GM12878 (cell line): ENCODE data around the gene BAG1. TPM values are rescaled to one million over a fixed set of nuclear protein-coding genes. Genes with fewer than 3 reads are reported as not detected.
A peak's percentile ranks its signal among the peaks of the same experiment; 100 is the strongest.

ENCODE experiments used
- BCLAF1 ChIP-seq: fragments of 450-650 bp; IDR thresholded peaks from 2 replicates; pipeline ENCODE4 v1.6.1; 2017; ENCODE audit warnings: antibody characterized with exemption, mild to moderate bottlenecking, moderate library complexity
- BHLHE40 ChIP-seq, 2 experiments: fragments of 450-650 bp in 1 of 2; IDR thresholded peaks; 2 replicates each; pipeline ENCODE4 v1.6.1; 2011 to 2017; ENCODE audit warnings: low read depth in 2 of 2, borderline replicate concordance in 1 of 2, improper control_type of control experiment in 1 of 2, low read length in 1 of 2, mild to moderate bottlenecking in 1 of 2
- NR2C2 ChIP-seq: IDR thresholded peaks from 2 replicates; pipeline ENCODE4 v1.6.1; 2011; ENCODE audit warnings: borderline replicate concordance, low read depth; ENCODE audit not compliant: control insufficient read depth, insufficient read length
- POLR2AphosphoS5 ChIP-seq: IDR thresholded peaks from 2 replicates; pipeline ENCODE4 v1.6.1; 2011; ENCODE audit warnings: mild to moderate bottlenecking, low read length, inconsistent platforms
- POU2F2 ChIP-seq: IDR thresholded peaks from 3 replicates; pipeline ENCODE4 v1.6.1; 2011; ENCODE audit warnings: low read depth, mild to moderate bottlenecking, low read length, borderline replicate concordance
- SMAD5 ChIP-seq: IDR thresholded peaks from 2 replicates; pipeline ENCODE4 v1.6.1; 2016; ENCODE audit warnings: antibody characterized with exemption, low read depth
- polyA plus RNA-seq, 11 experiments: library from polyadenylated mRNA; depleted of rRNA in 4 of 11; unstranded in 6 of 11; stranded (reverse) in 5 of 11; fragments of >200 nt; fragmentation: Nextera tagmentation in 4 of 11; fragmentation: Illumina TruSeq in 1 of 11; extraction: Ambion mirVana in 4 of 11; extraction: Trizol in 1 of 11; gene quantifications; 1 replicate in 1 of 11; 2 replicates in 10 of 11; pipeline versions ENCODE4 v1.2.1 to v1.2.3, GENCODE V29; 2011 to 2016; ENCODE audit warnings: inconsistent platforms in 2 of 11, missing spikeins in 2 of 11, low read depth in 1 of 11
- total RNA-seq, 4 experiments: library from RNA; depleted of rRNA in 3 of 4; stranded (reverse); fragments of >200 nt in 3 of 4; fragmentation: Illumina TruSeq in 1 of 4; extraction: Trizol in 1 of 4; gene quantifications; 2 replicates each; pipeline versions ENCODE4 v1.2.1 to v1.2.3, GENCODE V29; 2013 to 2021
- TF ChIP-seq, protein P1 (sequence below): fragments of 450-650 bp; IDR thresholded peaks from 2 replicates; pipeline ENCODE4 v1.6.1; 2016; ENCODE audit warnings: mild to moderate bottlenecking

BAG1 gene
- total and polyA plus RNA-seq, 10 of the 15 experiments (the other 5 are each of a cell fraction or from before 2014, with no cell fraction given) = 11.6 to 135 (median 68.9) TPM

DNA sequence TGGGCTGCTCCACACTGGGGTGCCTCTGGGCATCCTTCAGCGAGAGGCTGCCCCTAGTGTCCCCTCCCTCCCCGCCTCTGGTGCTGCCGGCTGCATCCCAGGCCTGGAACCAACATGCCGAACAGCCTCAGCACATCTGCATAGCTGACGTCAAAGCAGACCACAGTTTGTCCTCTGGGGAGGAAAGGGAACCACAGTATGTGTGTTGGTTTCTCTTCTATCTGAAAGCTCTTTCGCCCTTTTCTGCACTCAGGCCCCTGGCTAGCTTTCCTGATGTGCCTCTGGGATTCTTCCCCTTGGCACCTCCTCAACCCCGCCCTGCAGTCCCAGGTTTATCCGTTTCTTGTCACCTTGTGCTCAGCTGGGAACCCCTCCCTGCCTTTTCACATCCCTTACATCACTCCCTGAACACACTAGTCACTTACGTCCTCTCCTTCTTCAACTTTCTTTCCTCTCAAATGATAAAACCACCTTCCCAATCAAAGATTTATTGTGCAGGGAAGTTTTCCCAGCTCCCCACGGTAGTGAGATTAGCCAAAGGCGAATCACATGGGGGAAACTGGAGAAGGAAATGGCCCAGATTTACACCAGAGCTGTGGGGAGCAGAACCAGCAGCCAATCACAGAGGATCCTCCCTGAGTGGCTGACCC, 61.8 kb downstream of the BAG1 start (continued):
- TF ChIP-seq BHLHE40 (IDR thresholded peaks at IDR 0.05; ENCODE audit: borderline replicate concordance in 1 of 2, low read depth in 2 of 2, low read length in 1 of 2) (peak; percentile 40 to 68; a peak in 2 of 4 replicates), SMAD5 (no peak), BCLAF1 (no peak), POU2F2 (peak; percentile 99), NR2C2 (no peak), POLR2AphosphoS5 (no peak)
- TF ChIP-seq, protein P1, sequence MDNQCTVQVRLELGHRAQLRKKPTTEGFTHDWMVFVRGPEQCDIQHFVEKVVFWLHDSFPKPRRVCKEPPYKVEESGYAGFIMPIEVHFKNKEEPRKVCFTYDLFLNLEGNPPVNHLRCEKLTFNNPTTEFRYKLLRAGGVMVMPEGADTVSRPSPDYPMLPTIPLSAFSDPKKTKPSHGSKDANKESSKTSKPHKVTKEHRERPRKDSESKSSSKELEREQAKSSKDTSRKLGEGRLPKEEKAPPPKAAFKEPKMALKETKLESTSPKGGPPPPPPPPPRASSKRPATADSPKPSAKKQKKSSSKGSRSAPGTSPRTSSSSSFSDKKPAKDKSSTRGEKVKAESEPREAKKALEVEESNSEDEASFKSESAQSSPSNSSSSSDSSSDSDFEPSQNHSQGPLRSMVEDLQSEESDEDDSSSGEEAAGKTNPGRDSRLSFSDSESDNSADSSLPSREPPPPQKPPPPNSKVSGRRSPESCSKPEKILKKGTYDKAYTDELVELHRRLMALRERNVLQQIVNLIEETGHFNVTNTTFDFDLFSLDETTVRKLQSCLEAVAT = peak; percentile 60

Other genes with a start within 250 kb of the BAG1 start
Only the 7 nearest of the 9 such genes appear.
- 22.8 and 26.6 TPM in 2 replicates for gene SMU1, start 188.0 kb downstream of the BAG1 start, total RNA-seq (2014; rRNA removed)
- gene SMU1, start 188.0 kb downstream of the BAG1 start, total RNA-seq (2014; rRNA removed; fragmentation: Illumina TruSeq; extraction: Trizol) = 33.4 and 34.6 TPM in 2 replicates
- gene SMU1, start 188.0 kb downstream of the BAG1 start, total RNA-seq (2021) = 19.7 and 20.4 TPM in 2 replicates
- gene SMU1, start 188.0 kb downstream of the BAG1 start, polyA plus RNA-seq (2011; rRNA removed) = 21.1 and 27.5 TPM in 2 replicates
- 22.2 and 26.0 TPM in 2 replicates for gene SMU1, start 188.0 kb downstream of the BAG1 start, polyA plus RNA-seq (2014; fragmentation: Illumina TruSeq; extraction: Trizol)
- 10 to 100 TPM; 18.5 to 20.7 TPM for gene SMU1, start 188.0 kb downstream of the BAG1 start, polyA plus RNA-seq (2014; fragmentation: Nextera tagmentation; extraction: Ambion mirVana)
- 16.5 and 20.0 TPM in 2 replicates for gene SMU1, start 188.0 kb downstream of the BAG1 start, polyA plus RNA-seq (2014; rRNA removed)
- 10 to 100 TPM; 20.2 to 22.0 TPM for gene SMU1, start 188.0 kb downstream of the BAG1 start, polyA plus RNA-seq (2016; fragmentation: Nextera tagmentation; extraction: Ambion mirVana)
- 23.4 and 24.2 TPM in 2 replicates for gene B4GALT1, start 97.4 kb downstream of the BAG1 start, total RNA-seq (2014; rRNA removed)
- 12.7 and 15.3 TPM in 2 replicates for gene B4GALT1, start 97.4 kb downstream of the BAG1 start, total RNA-seq (2014; rRNA removed; fragmentation: Illumina TruSeq; extraction: Trizol)
- gene B4GALT1, start 97.4 kb downstream of the BAG1 start, total RNA-seq (2021) = 77.5 and 79.0 TPM in 2 replicates
- gene B4GALT1, start 97.4 kb downstream of the BAG1 start, polyA plus RNA-seq (2011; rRNA removed) = 29.6 and 36.5 TPM in 2 replicates
- gene B4GALT1, start 97.4 kb downstream of the BAG1 start, polyA plus RNA-seq (2014; fragmentation: Illumina TruSeq; extraction: Trizol) = 66.7 and 68.8 TPM in 2 replicates
- 10 to 100 TPM; 22.4 to 23.3 TPM for gene B4GALT1, start 97.4 kb downstream of the BAG1 start, polyA plus RNA-seq (2014; fragmentation: Nextera tagmentation; extraction: Ambion mirVana)
- gene B4GALT1, start 97.4 kb downstream of the BAG1 start, polyA plus RNA-seq (2014; rRNA removed) = 42.6 and 45.5 TPM in 2 replicates
- 10 to 100 TPM; 50.2 to 50.8 TPM for gene B4GALT1, start 97.4 kb downstream of the BAG1 start, polyA plus RNA-seq (2016; fragmentation: Nextera tagmentation; extraction: Ambion mirVana)
- not detected in 2 replicates for gene SPINK4, start 24.5 kb downstream of the BAG1 start, total RNA-seq (2014; rRNA removed)
- not detected in 2 replicates for gene SPINK4, start 24.5 kb downstream of the BAG1 start, total RNA-seq (2014; rRNA removed; fragmentation: Illumina TruSeq; extraction: Trizol)
- gene SPINK4, start 24.5 kb downstream of the BAG1 start, total RNA-seq (2021) = not detected in 2 replicates
- not detected in 2 replicates for gene SPINK4, start 24.5 kb downstream of the BAG1 start, polyA plus RNA-seq (2011; rRNA removed)
- not detected in 2 replicates for gene SPINK4, start 24.5 kb downstream of the BAG1 start, polyA plus RNA-seq (2014; fragmentation: Illumina TruSeq; extraction: Trizol)
- gene SPINK4, start 24.5 kb downstream of the BAG1 start, polyA plus RNA-seq (2014; fragmentation: Nextera tagmentation; extraction: Ambion mirVana) = not detected
- not detected in 2 replicates for gene SPINK4, start 24.5 kb downstream of the BAG1 start, polyA plus RNA-seq (2014; rRNA removed)
- gene SPINK4, start 24.5 kb downstream of the BAG1 start, polyA plus RNA-seq (2016; fragmentation: Nextera tagmentation; extraction: Ambion mirVana) = not detected
- 40.3 and 55.7 TPM in 2 replicates for gene CHMP5, start 341 bp upstream of the BAG1 start, total RNA-seq (2014; rRNA removed)
- gene CHMP5, start 341 bp upstream of the BAG1 start, total RNA-seq (2014; rRNA removed; fragmentation: Illumina TruSeq; extraction: Trizol) = 68.7 and 75.7 TPM in 2 replicates
- gene CHMP5, start 341 bp upstream of the BAG1 start, total RNA-seq (2021) = 50.6 and 56.7 TPM in 2 replicates
- gene CHMP5, start 341 bp upstream of the BAG1 start, polyA plus RNA-seq (2011; rRNA removed) = 179 and 312 TPM in 2 replicates
- gene CHMP5, start 341 bp upstream of the BAG1 start, polyA plus RNA-seq (2014; fragmentation: Illumina TruSeq; extraction: Trizol) = 79.0 and 91.5 TPM in 2 replicates
- 100 to 1,000 TPM; 121 to 152 TPM for gene CHMP5, start 341 bp upstream of the BAG1 start, polyA plus RNA-seq (2014; fragmentation: Nextera tagmentation; extraction: Ambion mirVana)
- 41.8 and 65.1 TPM in 2 replicates for gene CHMP5, start 341 bp upstream of the BAG1 start, polyA plus RNA-seq (2014; rRNA removed)
- 10 to 100 TPM; 78.3 to 83.8 TPM for gene CHMP5, start 341 bp upstream of the BAG1 start, polyA plus RNA-seq (2016; fragmentation: Nextera tagmentation; extraction: Ambion mirVana)
- 31.7 and 33.0 TPM in 2 replicates for gene NFX1, start 25.8 kb upstream of the BAG1 start, total RNA-seq (2014; rRNA removed)
- 32.4 and 33.8 TPM in 2 replicates for gene NFX1, start 25.8 kb upstream of the BAG1 start, total RNA-seq (2014; rRNA removed; fragmentation: Illumina TruSeq; extraction: Trizol)
- gene NFX1, start 25.8 kb upstream of the BAG1 start, total RNA-seq (2021) = 32.6 and 37.7 TPM in 2 replicates
- gene NFX1, start 25.8 kb upstream of the BAG1 start, polyA plus RNA-seq (2011; rRNA removed) = 43.6 and 44.2 TPM in 2 replicates
- gene NFX1, start 25.8 kb upstream of the BAG1 start, polyA plus RNA-seq (2014; fragmentation: Illumina TruSeq; extraction: Trizol) = 44.4 and 46.0 TPM in 2 replicates
- 10 to 100 TPM; 11.9 to 18.6 TPM for gene NFX1, start 25.8 kb upstream of the BAG1 start, polyA plus RNA-seq (2014; fragmentation: Nextera tagmentation; extraction: Ambion mirVana)
- gene NFX1, start 25.8 kb upstream of the BAG1 start, polyA plus RNA-seq (2014; rRNA removed) = 33.0 and 34.6 TPM in 2 replicates
- gene NFX1, start 25.8 kb upstream of the BAG1 start, polyA plus RNA-seq (2016; fragmentation: Nextera tagmentation; extraction: Ambion mirVana) = 10 to 100 TPM; 42.6 to 45.1 TPM
- not detected in 2 replicates for gene AQP7, start 137.9 kb upstream of the BAG1 start, total RNA-seq (2014; rRNA removed)
- gene AQP7, start 137.9 kb upstream of the BAG1 start, total RNA-seq (2014; rRNA removed; fragmentation: Illumina TruSeq; extraction: Trizol) = not detected in 2 replicates
- not detected in 2 replicates for gene AQP7, start 137.9 kb upstream of the BAG1 start, total RNA-seq (2021)
- gene AQP7, start 137.9 kb upstream of the BAG1 start, polyA plus RNA-seq (2011; rRNA removed) = 0.04 and 0.06 TPM in 2 replicates
- gene AQP7, start 137.9 kb upstream of the BAG1 start, polyA plus RNA-seq (2014; fragmentation: Illumina TruSeq; extraction: Trizol) = not detected in 2 replicates
- under 1 TPM in 1 of 2 experiments, not detected in 1; 0.18 TPM for gene AQP7, start 137.9 kb upstream of the BAG1 start, polyA plus RNA-seq (2014; fragmentation: Nextera tagmentation; extraction: Ambion mirVana)
- gene AQP7, start 137.9 kb upstream of the BAG1 start, polyA plus RNA-seq (2014; rRNA removed) = 0.04 TPM in 1 of 2 replicates, not detected in the other
- not detected for gene AQP7, start 137.9 kb upstream of the BAG1 start, polyA plus RNA-seq (2016; fragmentation: Nextera tagmentation; extraction: Ambion mirVana)
- 3.1 and 6.5 TPM in 2 replicates for gene AQP3, start 182.9 kb upstream of the BAG1 start, total RNA-seq (2014; rRNA removed)
- 2.0 and 3.0 TPM in 2 replicates for gene AQP3, start 182.9 kb upstream of the BAG1 start, total RNA-seq (2014; rRNA removed; fragmentation: Illumina TruSeq; extraction: Trizol)
- gene AQP3, start 182.9 kb upstream of the BAG1 start, total RNA-seq (2021) = 3.4 and 4.8 TPM in 2 replicates
- 4.1 and 5.5 TPM in 2 replicates for gene AQP3, start 182.9 kb upstream of the BAG1 start, polyA plus RNA-seq (2011; rRNA removed)
- gene AQP3, start 182.9 kb upstream of the BAG1 start, polyA plus RNA-seq (2014; fragmentation: Illumina TruSeq; extraction: Trizol) = 0.95 and 2.6 TPM in 2 replicates
- under 1 TPM; 0.60 to 0.71 TPM for gene AQP3, start 182.9 kb upstream of the BAG1 start, polyA plus RNA-seq (2014; fragmentation: Nextera tagmentation; extraction: Ambion mirVana)
- gene AQP3, start 182.9 kb upstream of the BAG1 start, polyA plus RNA-seq (2014; rRNA removed) = 4.2 and 6.9 TPM in 2 replicates
- 10 to 100 TPM; 11.2 to 11.8 TPM for gene AQP3, start 182.9 kb upstream of the BAG1 start, polyA plus RNA-seq (2016; fragmentation: Nextera tagmentation; extraction: Ambion mirVana)